CD14-positive monocyte (primary cell): Measurements from ENCODE around the gene GNAS-AS1. TPM values are rescaled to one million over a fixed set of nuclear protein-coding genes. Genes with fewer than 3 reads are reported as not detected.

ENCODE experiments used
- DNase-seq, 3 donors: peaks; one replicate each; pipeline ENCODE4 v3.0.0-alpha.2; 2011 to 2022
- H2AFZ ChIP-seq: 2 replicates; pipeline ENCODE4 v1.6.0; 2012; ENCODE audit warnings: mild to moderate bottlenecking, low read depth, low read length, inconsistent platforms; ENCODE audit not compliant: insufficient read depth, poor library complexity, severe bottlenecking
- H3K27ac ChIP-seq, 2 donors: 1 replicate in 1 of 2; 2 replicates in 1 of 2; pipeline ENCODE4 v1.5.1; 2012 to 2013; ENCODE audit warnings: low read length in 2 of 2, control low read depth in 1 of 2, inconsistent platforms in 1 of 2, low read depth in 1 of 2, mild to moderate bottlenecking in 1 of 2
- H3K27me3 ChIP-seq, 2 donors: one replicate each; pipeline versions ENCODE4 v1.6.0 to v1.6.1; 2011 to 2013; ENCODE audit warnings: low read length in 2 of 2; ENCODE audit not compliant: control insufficient read depth in 2 of 2, insufficient read depth in 2 of 2
- H3K36me3 ChIP-seq, 2 donors: replicated peaks in 1 of 2; 1 replicate in 1 of 2; 2 replicates in 1 of 2; pipeline versions ENCODE4 v1.5.1 to v1.6.1; 2012 to 2013; ENCODE audit warnings: low read length in 2 of 2, control low read depth in 1 of 2, inconsistent platforms in 1 of 2, mild to moderate bottlenecking in 1 of 2; ENCODE audit not compliant: insufficient read depth in 2 of 2, control insufficient read depth in 1 of 2
- H3K4me1 ChIP-seq, 2 donors: 1 replicate in 1 of 2; 2 replicates in 1 of 2; pipeline versions ENCODE4 v1.5.1 to v1.6.1; 2012 to 2013; ENCODE audit warnings: low read length in 2 of 2, control low read depth in 1 of 2, inconsistent platforms in 1 of 2, mild to moderate bottlenecking in 1 of 2, moderate library complexity in 1 of 2; ENCODE audit not compliant: insufficient read depth in 2 of 2, control insufficient read depth in 1 of 2
- H3K4me2 ChIP-seq: replicated peaks from 2 replicates; pipeline ENCODE3; 2012; ENCODE audit warnings: low read length, moderate library complexity, mild to moderate bottlenecking; ENCODE audit not compliant: poor library complexity, severe bottlenecking; ENCODE audit errors: extremely low read depth
- H3K4me3 ChIP-seq, 3 experiments: fragments of 200-600 bp in 1 of 3; sonication (generic) in 1 of 3; replicated peaks in 1 of 3; 1 replicate in 2 of 3; 2 replicates in 1 of 3; pipeline ENCODE4 v1.5.1; 2011 to 2013; ENCODE audit warnings: low read length in 3 of 3, mild to moderate bottlenecking in 3 of 3, control low read depth in 2 of 3, low read depth in 2 of 3, inconsistent platforms in 1 of 3, moderate library complexity in 1 of 3
- H3K79me2 ChIP-seq: 2 replicates; pipeline ENCODE4 v1.6.0; 2012; ENCODE audit warnings: mild to moderate bottlenecking, control low read depth, inconsistent platforms, low read length, moderate library complexity; ENCODE audit not compliant: insufficient read depth
- H3K9ac ChIP-seq: 2 replicates; pipeline ENCODE4 v1.6.0; 2017; ENCODE audit warnings: low read length, mild to moderate bottlenecking; ENCODE audit not compliant: insufficient read depth, poor library complexity, severe bottlenecking
- H3K9me3 ChIP-seq, 2 donors: replicated peaks in 1 of 2; 1 replicate in 1 of 2; 2 replicates in 1 of 2; pipeline versions ENCODE4 v1.5.1 to v1.6.1; 2012 to 2013; ENCODE audit warnings: low read length in 2 of 2, control low read depth in 1 of 2; ENCODE audit not compliant: control insufficient read depth in 1 of 2, insufficient read depth in 1 of 2
- H4K20me1 ChIP-seq: 2 replicates; pipeline ENCODE4 v1.6.0; 2012; ENCODE audit warnings: mild to moderate bottlenecking, low read length, control low read depth, moderate library complexity; ENCODE audit not compliant: insufficient read depth
- H3K27ac Mint-ChIP-seq, 7 donors: one replicate each; pipeline ENCODE4 v1.8.0; 2020; ENCODE audit warnings: mild to moderate bottlenecking in 7 of 7, mixed read lengths in 7 of 7, moderate library complexity in 6 of 7, inconsistent platforms in 2 of 7
- H3K27me3 Mint-ChIP-seq, 3 donors: one replicate each; pipeline ENCODE4 v1.8.0; 2021 to 2022; ENCODE audit warnings: low read depth in 3 of 3, mild to moderate bottlenecking in 3 of 3, mixed read lengths in 3 of 3, moderate library complexity in 3 of 3, inconsistent platforms in 1 of 3
- H3K36me3 Mint-ChIP-seq, 2 donors: one replicate each; pipeline ENCODE4 v1.8.0; 2020; ENCODE audit warnings: mixed read lengths in 2 of 2, inconsistent platforms in 1 of 2, mild to moderate bottlenecking in 1 of 2
- H3K4me1 Mint-ChIP-seq: one replicate; pipeline ENCODE4 v1.8.0; 2020; ENCODE audit warnings: mild to moderate bottlenecking, mixed read lengths
- H3K4me3 Mint-ChIP-seq, 2 donors: one replicate each; pipeline ENCODE4 v1.8.0; 2020; ENCODE audit warnings: mild to moderate bottlenecking in 2 of 2, mixed read lengths in 2 of 2, moderate library complexity in 1 of 2
- H3K9me3 Mint-ChIP-seq, 7 donors: one replicate each; pipeline ENCODE4 v1.8.0; 2020 to 2022; ENCODE audit warnings: mixed read lengths in 7 of 7, mild to moderate bottlenecking in 6 of 7, moderate library complexity in 6 of 7, inconsistent platforms in 2 of 7
- WGBS: methylation state at CpG from one replicate; pipeline ENCODE4 v1.1.5; 2013; ENCODE audit warnings: missing lambda C conversion rate; ENCODE audit not compliant: insufficient coverage; 5-methylcytosine and 5-hydroxymethylcytosine counted together
- intact Hi-C, 2 donors: fragments of 100-400 bp; cut with micrococcal nuclease; formaldehyde crosslinking; loops; one replicate each; pipeline versions ENCODE4 v1.15.0 to v1.15.1; 2023
- polyA plus RNA-seq, 3 donors: library from polyadenylated mRNA; depleted of rRNA in 1 of 3; unstranded in 2 of 3; stranded (reverse) in 1 of 3; fragments of 300-500 nt in 2 of 3; fragments of >200 nt in 1 of 3; fragmentation: Illumina TruSeq in 2 of 3; gene quantifications; 1 replicate in 2 of 3; 2 replicates in 1 of 3; pipeline ENCODE4 v1.2.3, GENCODE V29; 2012 to 2021
- TF ChIP-seq, protein P1 (sequence below): fragments of 200-600 bp; IDR thresholded peaks from one replicate; pipeline ENCODE4 v1.8.0; 2022; ENCODE audit warnings: antibody characterized with exemption, mild to moderate bottlenecking

Gene GNAS-AS1
- polyA plus RNA-seq, 3 donors = not detected

DNA sequence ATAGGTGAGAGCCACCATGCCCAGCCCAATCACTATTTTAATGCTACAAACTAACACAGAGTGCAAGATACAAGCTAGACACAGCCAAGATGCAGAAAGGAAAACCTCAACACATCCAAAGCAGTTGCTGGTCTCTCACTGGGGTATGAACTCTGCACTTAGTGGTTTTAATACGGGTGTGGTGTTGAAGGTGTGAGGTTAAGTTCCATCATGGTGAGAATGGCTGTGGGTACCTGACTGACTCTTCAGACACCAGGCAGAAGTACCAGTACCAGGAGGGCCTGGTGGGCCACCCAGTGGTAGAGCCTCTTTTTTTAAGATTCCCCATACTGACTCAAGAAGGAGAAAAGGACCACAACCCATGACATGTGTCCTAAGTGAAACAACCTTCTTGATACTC is 13.0 kb downstream of the GNAS-AS1 start:
- WGBS = no CpG with 5 or more reads among the region's 1 CpG
- Histone ChIP-seq H4K20me1 (no peaks in the 10 kb centered on the region), H3K4me3 (no peak overlapping the region), H2AFZ (no peak overlapping the region), H3K79me2 (no peaks in the 10 kb centered on the region), H3K27me3 (peaks cover 12 to 49% of the 10 kb centered on the region in 2 donors), H3K36me3 (no peaks in the 10 kb centered on the region), H3K4me1 (no peaks in the 10 kb centered on the region), H3K27ac (no peak overlapping the region), H3K9ac (no peak overlapping the region), H3K9me3 (peaks cover 12 to 28% of the 10 kb centered on the region in 2 donors), H3K4me2 (no peak overlapping the region)
- H3K9me3 Mint-ChIP-seq = peaks cover 15 to 25% (median 22%) of the 10 kb centered on the region in 7 donors
- intact Hi-C loops = no loop called here
- no peaks in the 10 kb centered on the region for H3K4me1 Mint-ChIP-seq
- H3K36me3 Mint-ChIP-seq = peaks cover 0 to 4% of the 10 kb centered on the region in 2 donors
- no peak for DNase-seq
- H3K27ac Mint-ChIP-seq = no peak overlapping the region
- H3K4me3 Mint-ChIP-seq = no peak overlapping the region
- TF ChIP-seq, protein P1, sequence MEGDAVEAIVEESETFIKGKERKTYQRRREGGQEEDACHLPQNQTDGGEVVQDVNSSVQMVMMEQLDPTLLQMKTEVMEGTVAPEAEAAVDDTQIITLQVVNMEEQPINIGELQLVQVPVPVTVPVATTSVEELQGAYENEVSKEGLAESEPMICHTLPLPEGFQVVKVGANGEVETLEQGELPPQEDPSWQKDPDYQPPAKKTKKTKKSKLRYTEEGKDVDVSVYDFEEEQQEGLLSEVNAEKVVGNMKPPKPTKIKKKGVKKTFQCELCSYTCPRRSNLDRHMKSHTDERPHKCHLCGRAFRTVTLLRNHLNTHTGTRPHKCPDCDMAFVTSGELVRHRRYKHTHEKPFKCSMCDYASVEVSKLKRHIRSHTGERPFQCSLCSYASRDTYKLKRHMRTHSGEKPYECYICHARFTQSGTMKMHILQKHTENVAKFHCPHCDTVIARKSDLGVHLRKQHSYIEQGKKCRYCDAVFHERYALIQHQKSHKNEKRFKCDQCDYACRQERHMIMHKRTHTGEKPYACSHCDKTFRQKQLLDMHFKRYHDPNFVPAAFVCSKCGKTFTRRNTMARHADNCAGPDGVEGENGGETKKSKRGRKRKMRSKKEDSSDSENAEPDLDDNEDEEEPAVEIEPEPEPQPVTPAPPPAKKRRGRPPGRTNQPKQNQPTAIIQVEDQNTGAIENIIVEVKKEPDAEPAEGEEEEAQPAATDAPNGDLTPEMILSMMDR = no peak
- H3K27me3 Mint-ChIP-seq = peaks cover 48 to 72% (median 55%) of the 10 kb centered on the region in 3 donors

- peaks cover 15 to 21% (median 17%) of the 10 kb centered on the region in 7 donors for H3K9me3 Mint-ChIP-seq
- H3K36me3 Mint-ChIP-seq = peaks cover 0 to 4% of the 10 kb centered on the region in 2 donors
- H3K36me3 ChIP-seq = no peaks in the 10 kb centered on the region
- no peaks in the 10 kb centered on the region for H4K20me1 ChIP-seq
- H3K27ac ChIP-seq = no peak overlapping the region
- no peaks in the 10 kb centered on the region for H3K79me2 ChIP-seq
- intact Hi-C loops = no loop called here
- H3K4me3 Mint-ChIP-seq = no peak overlapping the region
- TF ChIP-seq, protein P1 = no peak
- no peak for DNase-seq
- H3K4me3 ChIP-seq = no peak overlapping the region
- peaks cover 12 to 25% of the 10 kb centered on the region in 2 donors for H3K9me3 ChIP-seq
- peaks cover 2% of the 10 kb centered on the region for H3K4me1 Mint-ChIP-seq
- no peak overlapping the region for H2AFZ ChIP-seq
- 100% methylated on average over 1 of the region's 10 CpGs for WGBS
- no peak overlapping the region for H3K27ac Mint-ChIP-seq
- H3K27me3 ChIP-seq = peaks cover 8 to 41% of the 10 kb centered on the region in 2 donors
- no peak overlapping the region for H3K9ac ChIP-seq
- no peaks in the 10 kb centered on the region for H3K4me1 ChIP-seq
- peaks cover 40 to 67% (median 48%) of the 10 kb centered on the region in 3 donors for H3K27me3 Mint-ChIP-seq
- no peak overlapping the region for H3K4me2 ChIP-seq
These were observed 14.0 kb downstream of the GNAS-AS1 start for GRCh38 chr20:58836616-58837204.
